Hepatic stellate cell (primary cell): ENCODE results near the gene THOP1.

Experiments used
- DNase-seq: peaks from one replicate; pipeline ENCODE4 v3.0.0; 2011; ENCODE audit warnings: low spot score

The THOP1 gene

GRCh38 chr19:2804156-2805004 lies 19.1 kb downstream of the THOP1 start:
- no peak for DNase-seq

GRCh38 chr19:2805261-2805900 lies 20.1 kb downstream of the THOP1 start:
- DNase-seq, result no peak

GRCh38 chr19:2805991-2806649 lies 20.8 kb downstream of the THOP1 start:
- no peak for DNase-seq

GRCh38 chr19:2806736-2807378 lies 21.6 kb downstream of the THOP1 start:
- no peak for DNase-seq

- DNase-seq, result no peak
Observed at GRCh38 chr19:2807379-2808128, 22.3 kb downstream of the THOP1 start.

- DNase-seq, result no peak
Observed at GRCh38 chr19:2808129-2808941, 23.0 kb downstream of the THOP1 start.

GRCh38 chr19:2809387-2810140 lies 24.3 kb downstream of the THOP1 start:
- no peak for DNase-seq

GRCh38 chr19:2810141-2811091 lies 25.1 kb downstream of the THOP1 start:
- DNase-seq, result no peak

GRCh38 chr19:2811221-2811722 lies 26.0 kb downstream of the THOP1 start:
- no peak for DNase-seq

GRCh38 chr19:2811735-2812413 lies 26.6 kb downstream of the THOP1 start:
- DNase-seq, result no peak

GRCh38 chr19:2812414-2813234 lies 27.3 kb downstream of the THOP1 start:
- DNase-seq, result no peak

- no peak for DNase-seq
Observed at GRCh38 chr19:2813235-2814160, 28.2 kb downstream of the THOP1 start.

GRCh38 chr19:2814426-2814825 lies 29.1 kb downstream of the THOP1 start:
- DNase-seq, result no peak

GRCh38 chr19:2815191-2815614 lies 29.9 kb downstream of the THOP1 start:
- no peak for DNase-seq

GRCh38 chr19:2815923-2816322 lies 30.6 kb downstream of the THOP1 start:
- no peak for DNase-seq

GRCh38 chr19:2816641-2817040 lies 31.3 kb downstream of the THOP1 start:
- no peak for DNase-seq
